ENCODE results near the gene RUNDC1.
"Not testable (repeated sequence)": the region's sequence is repeated elsewhere in the genome, so short reads cannot be mapped to it uniquely, and the experiment has no call there.

The RUNDC1 gene

DNA sequence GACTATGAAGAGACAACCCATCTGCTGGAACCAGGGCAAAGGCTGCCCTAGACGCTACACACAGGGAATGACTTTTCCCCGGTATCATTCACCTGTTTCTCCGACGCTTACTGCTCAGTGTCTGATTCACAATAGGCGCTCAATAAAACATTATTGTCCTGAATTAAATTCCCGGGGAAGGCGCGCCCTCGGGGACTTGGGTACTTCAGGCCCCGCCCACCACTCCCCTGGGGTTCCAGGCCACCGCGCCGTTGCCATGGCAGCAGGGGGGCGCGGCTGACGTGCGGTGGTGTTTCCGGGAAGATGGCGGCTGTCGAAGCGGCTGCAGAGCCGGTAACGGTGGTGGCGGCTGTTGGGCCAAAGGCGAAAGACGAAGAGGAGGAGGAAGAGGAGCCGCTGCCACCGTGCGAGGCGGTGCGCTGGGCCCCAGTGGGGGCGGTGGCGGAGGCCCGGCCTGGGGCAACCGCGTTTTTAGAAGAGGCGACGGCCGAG lies at the start of gene RUNDC1:
RUNDC1 (plus strand) TSS at position 292 of the 492 bp plus-strand sequence; CDS start at position 304, 12 bp downstream.
- DNase-seq: peak; percentile 57

DNA sequence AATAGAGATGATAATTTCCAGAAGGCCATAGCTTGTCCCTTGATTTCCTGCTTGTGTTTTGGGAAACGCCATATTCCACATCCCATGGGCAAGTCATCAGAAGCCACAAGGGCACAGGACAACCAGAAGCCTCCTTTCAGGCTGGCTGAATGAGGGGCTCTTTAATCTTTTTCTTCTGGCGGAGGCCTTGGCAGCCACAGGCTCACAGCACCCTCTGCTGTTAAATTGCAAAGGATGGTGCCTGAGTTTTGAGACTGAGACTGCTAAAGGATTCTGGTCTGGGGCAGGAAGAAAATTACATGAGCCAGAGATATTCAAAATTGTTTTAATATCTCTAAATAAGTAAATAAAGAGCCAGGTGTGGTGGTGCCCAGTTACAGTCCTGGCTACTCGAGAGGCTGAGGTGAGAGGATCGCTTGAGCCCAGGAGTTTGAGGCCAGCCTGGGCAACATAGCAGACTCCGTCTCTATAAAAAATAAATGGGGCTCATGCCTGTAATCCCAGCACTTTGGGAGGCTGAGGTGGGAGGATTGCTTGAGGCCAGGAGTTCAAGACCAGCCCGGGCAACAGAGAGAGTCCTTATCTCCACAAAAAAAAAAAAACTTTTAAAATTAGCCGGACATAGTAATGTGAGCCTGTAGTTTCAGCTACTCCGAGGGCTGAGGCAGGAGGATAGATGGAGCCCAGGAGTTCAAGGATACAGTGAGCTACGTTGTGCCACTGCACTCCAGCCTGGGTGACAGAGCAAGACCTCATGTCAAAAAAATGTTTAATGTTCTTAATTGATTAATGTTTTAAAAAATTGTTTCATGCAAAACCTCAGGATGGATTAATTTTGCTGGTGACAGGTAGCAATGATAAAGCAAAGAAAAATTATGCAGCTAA lies 42.4 kb upstream of the RUNDC1 start:
- DNase-seq: peak; percentile 54

DNA sequence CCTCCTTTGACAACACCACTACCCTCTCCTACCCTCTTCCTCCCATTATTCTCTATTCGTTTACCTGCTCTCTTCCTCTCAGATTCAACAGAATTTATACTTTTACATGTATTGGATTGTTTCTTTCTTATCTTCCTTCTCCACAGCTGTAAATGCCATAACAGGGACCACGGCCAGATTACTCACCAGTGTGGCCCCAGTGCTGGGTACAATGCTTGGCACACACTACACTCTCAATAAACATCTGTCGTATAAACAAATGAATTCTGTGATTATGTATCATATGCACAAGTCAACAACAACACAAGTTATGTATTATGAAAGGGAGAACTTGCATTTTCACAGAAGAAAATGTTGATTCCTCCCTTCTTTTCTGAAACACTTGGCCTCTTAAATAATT lies 36.2 kb upstream of the RUNDC1 start:
- no peak for DNase-seq

GRCh38 chr17:42946812-42947211 lies 33.6 kb upstream of the RUNDC1 start:
- no peak for DNase-seq

- DNase-seq: no peak
Observed at GRCh38 chr17:42950044-42950783, 30.2 kb upstream of the RUNDC1 start.

- DNase-seq: no peak
Observed at GRCh38 chr17:42953669-42954068, 26.7 kb upstream of the RUNDC1 start.

GRCh38 chr17:42964161-42964932 lies 16.0 kb upstream of the RUNDC1 start, which contains the start of gene AARSD1:
Gene AARSD1 (minus strand): TSS chr17:42964454. CDS start chr17:42964440, 14 bp downstream.
- peak; percentile 89 for DNase-seq

- no peak for DNase-seq
Observed at GRCh38 chr17:42967925-42968324, 12.4 kb upstream of the RUNDC1 start.

DNA sequence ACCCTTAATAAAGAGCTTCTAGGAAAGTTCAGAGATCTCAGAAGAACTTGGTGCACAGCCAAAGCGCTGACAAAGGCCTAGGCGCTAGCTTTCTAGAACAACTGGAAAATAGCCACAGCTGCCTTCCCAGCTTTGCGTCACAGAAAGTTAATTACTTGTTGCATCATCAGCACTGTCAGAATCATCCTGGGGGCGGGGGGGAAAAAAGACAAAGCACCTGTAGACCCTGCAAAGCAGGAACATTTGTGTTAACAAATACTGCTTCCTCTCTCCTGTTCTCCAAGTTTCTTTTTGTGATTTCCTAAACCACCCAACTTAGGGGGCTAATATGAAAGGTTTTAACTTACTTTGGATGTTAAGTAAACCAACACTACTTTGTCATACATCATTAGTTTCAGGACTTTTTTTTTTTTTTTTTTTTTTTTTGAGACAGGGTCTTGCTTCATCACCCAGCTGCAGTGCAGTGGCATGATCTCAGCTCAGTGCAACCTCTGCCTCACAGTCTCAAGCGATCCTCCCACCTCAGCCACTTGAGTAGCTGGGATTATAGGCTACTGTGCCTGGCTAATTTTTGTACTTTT lies 11.3 kb upstream of the RUNDC1 start:
- DNase-seq: no peak

GRCh38 chr17:42971589-42971988 lies 8.8 kb upstream of the RUNDC1 start:
- DNase-seq: no peak

- not testable (repeated sequence) for DNase-seq
Observed at GRCh38 chr17:42973323-42973722, 7.0 kb upstream of the RUNDC1 start.

DNA sequence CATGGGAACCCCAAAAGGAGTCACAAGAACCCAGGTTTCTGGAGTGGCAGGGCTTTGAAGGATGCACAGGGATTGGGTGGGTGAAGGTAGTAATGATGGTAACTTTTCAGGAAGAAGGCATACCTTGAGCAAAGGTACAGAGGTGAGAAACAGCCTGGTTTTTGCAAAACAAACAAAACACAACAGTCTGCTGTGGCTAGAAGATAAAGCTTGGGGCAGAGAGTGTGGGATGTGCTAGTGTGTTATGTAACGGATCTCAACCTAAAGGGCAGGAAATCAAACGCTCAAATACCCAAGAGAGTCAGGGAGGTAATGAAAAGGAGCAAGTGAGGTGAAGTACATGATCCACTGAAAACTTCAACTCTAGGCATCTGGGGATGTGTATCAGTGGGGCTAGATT lies 5.1 kb upstream of the RUNDC1 start:
- no peak for DNase-seq

DNA sequence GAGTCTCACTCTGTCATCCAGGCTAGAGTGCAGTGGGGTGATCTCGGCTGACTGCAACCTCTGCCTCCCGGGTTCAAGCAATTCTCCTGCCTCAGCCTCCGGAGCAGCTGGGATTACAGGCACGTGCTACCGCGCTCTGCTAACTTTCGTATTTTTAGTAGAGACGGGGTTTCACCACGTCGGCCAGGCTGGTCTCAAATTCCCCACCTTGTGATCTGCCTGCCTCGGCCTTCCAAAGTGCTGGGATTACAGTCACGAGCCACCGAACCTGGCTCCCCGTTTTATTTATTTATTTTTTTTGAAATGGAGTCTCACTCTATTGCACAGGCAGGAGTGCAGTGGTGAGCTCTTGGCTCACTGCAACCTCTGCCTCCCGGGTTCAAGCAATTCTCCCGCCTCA lies 4.7 kb upstream of the RUNDC1 start:
- not testable (repeated sequence) for DNase-seq

- DNase-seq: peak; percentile 63
Observed at GRCh38 chr17:42979511-42980273, 673 bp upstream of the RUNDC1 start, which contains the start of gene PTGES3L. Gene PTGES3L (minus strand): TSS chr17:42980080. CDS start chr17:42980053, 27 bp downstream.

DNA sequence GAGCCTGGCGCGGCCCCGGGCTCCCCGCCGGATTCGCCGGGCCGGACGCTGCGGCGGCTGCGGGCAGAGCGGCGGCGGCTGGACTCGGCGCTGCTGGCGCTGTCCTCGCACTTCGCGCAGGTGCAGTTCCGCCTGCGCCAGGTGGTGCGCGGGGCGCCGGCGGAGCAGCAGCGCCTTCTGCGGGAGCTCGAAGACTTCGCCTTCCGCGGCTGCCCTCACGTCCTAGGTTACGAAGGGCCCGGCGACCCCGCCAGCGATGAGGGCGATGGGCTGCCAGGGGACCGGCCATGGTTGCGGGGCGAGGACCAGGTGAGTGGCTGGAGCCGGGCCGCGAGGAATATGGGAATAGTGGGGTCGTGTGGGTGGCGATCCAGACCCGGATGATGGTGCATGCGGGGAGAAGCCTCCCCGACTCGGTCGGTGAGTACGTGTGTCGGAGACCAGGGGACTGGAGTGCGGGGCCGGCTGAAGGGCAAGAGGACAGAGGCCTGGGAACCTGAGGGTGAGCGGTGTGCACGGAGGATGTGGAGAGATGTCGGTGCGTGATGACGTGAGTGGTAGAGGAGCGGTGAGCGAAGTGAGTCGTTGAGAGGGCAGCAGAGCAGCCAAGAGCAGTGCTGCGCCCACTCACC lies 517 bp downstream of the RUNDC1 start:
- no peak for DNase-seq

DNA sequence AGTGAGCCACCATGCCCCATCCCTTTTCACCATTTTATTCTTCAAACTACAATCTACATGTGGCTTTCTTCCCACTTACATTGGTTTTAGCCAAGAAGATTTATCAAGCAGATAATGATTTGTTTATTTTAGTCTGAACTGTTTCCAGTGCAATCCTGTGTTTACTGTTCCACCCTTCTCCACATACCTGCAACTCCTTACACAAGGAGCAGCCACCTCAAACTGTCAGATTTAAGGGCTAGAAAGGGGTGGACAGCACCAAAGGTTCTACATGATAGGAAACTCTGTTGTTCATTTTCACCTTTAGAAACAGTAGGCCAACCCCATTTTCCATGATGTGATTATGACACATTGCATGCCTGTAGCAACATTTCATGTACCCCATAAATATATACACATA lies 1.9 kb downstream of the RUNDC1 start:
- no peak for DNase-seq

DNA sequence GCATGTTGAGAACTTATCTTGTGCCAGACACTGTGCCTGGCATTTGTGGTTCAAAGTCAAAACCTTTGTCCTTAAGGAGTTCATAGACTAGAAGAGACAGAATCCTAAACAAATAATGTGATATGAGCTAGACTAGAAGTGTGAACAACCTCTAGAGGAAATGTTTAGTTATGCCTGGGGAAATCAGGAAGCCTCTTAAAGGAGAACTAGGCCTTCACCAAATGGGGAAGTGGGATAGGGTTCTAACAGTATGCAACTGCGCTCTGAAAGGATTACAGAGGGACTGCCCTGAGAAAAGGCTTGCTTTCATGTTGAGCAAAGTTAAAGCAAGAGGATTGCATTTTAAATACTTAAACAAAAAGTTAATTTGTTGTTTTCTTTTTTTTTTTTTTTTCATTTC lies 4.9 kb downstream of the RUNDC1 start:
- DNase-seq: no peak

DNA sequence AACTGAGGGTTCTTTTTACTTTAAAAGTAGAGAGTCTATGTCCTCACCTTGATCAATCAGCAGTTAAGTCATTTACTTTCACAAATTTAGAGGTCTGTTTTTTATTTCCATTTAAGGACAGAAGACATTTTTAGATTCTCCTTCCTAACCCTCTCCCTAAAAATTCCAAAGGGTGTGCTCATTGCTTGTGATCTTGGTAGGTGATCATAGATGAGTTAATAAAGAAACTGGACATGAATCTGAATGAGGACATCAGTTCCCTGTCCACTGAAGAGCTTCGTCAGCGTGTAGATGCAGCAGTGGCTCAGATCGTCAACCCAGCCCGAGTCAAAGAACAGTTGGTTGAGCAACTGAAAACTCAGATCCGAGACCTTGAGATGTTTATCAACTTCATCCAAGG lies 8.8 kb downstream of the RUNDC1 start:
- DNase-seq: no peak

- DNase-seq: no peak
Observed at GRCh38 chr17:42989726-42990652, 9.6 kb downstream of the RUNDC1 start.

- no peak for DNase-seq
Observed at GRCh38 chr17:42991471-42991870, 11.1 kb downstream of the RUNDC1 start.
